Suprapubic skin (tissue), 4 donors: ENCODE data around the gene KIF16B. TPM values are rescaled to one million over a fixed set of nuclear protein-coding genes. Genes with fewer than 3 reads are reported as not detected.

Experiments used
- DNase-seq, 2 donors: peaks; one replicate each; pipeline ENCODE4 v3.0.0-alpha.2; 2019; ENCODE audit warnings: low spot score in 2 of 2
- H3K27ac ChIP-seq: fragments of 200-600 bp; sonication (generic); one replicate; pipeline ENCODE4 v1.5.1; 2019
- H3K27me3 ChIP-seq: fragments of 200-600 bp; sonication (generic); one replicate; pipeline ENCODE4 v1.5.1; 2019
- H3K36me3 ChIP-seq: fragments of 200-600 bp; sonication (generic); one replicate; pipeline ENCODE4 v1.5.1; 2019
- H3K4me1 ChIP-seq: fragments of 200-600 bp; sonication (generic); one replicate; pipeline ENCODE4 v1.5.1; 2019
- H3K4me3 ChIP-seq: fragments of 200-600 bp; sonication (generic); one replicate; pipeline ENCODE4 v1.5.1; 2019; ENCODE audit warnings: mild to moderate bottlenecking
- H3K9me3 ChIP-seq: fragments of 200-600 bp; sonication (generic); one replicate; pipeline ENCODE4 v1.5.1; 2019
- CTCF ChIP-seq, 2 donors: fragments of 200-600 bp in 1 of 2; fragments of 450-650 bp in 1 of 2; sonication (generic) in 1 of 2; IDR thresholded peaks; one replicate each; pipeline ENCODE4 v1.5.1; 2016 to 2019; ENCODE audit warnings: antibody characterized with exemption in 2 of 2, mild to moderate bottlenecking in 1 of 2, moderate library complexity in 1 of 2
- EP300 ChIP-seq: sonication (generic); formaldehyde crosslinking; IDR thresholded peaks from one replicate; pipeline ENCODE4 v1.6.1; 2017; ENCODE audit warnings: antibody characterized with exemption
- POLR2A ChIP-seq, 2 donors: fragments of 450-650 bp; IDR thresholded peaks; one replicate each; pipeline ENCODE4 v1.6.1; 2017; ENCODE audit warnings: antibody characterized with exemption in 2 of 2, mild to moderate bottlenecking in 2 of 2, moderate library complexity in 2 of 2
- POLR2AphosphoS5 ChIP-seq, 3 donors: sonication (generic); formaldehyde crosslinking; IDR thresholded peaks; one replicate each; pipeline ENCODE4 v1.6.1; 2017; ENCODE audit warnings: antibody characterized with exemption in 3 of 3
- WGBS: methylation state at CpG from one replicate; pipeline ENCODE4 v1.1.5; 2018; 5-methylcytosine and 5-hydroxymethylcytosine counted together
- total RNA-seq, 4 donors: library from RNA; depleted of rRNA; stranded (reverse); fragments of >200 nt; gene quantifications; one replicate each; pipeline ENCODE4 v1.1.0, GENCODE V29; 2016

The KIF16B gene
- total RNA-seq, 4 donors from 2014 or later = 23.7 to 64.0 (median 38.2) TPM

DNA sequence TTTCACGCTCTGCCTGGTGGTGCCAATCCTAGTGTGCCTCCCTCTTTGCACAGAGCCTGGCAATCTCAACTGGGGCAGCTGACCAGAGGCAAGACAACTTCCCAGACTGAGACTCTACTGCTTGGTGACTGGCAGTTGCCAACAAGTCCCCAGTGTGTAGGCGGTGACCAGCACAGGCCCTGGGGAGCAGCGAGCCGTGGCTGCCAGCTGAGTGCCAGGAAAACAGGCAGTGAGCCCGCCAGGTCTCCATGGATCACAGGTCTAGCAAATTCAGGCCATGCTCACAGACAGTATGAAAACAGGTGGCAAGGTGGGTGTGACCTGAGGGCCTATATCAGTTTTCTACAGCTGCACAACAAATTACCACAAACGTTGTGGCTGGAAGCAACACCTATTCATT, 289.9 kb downstream of the KIF16B start:
- Histone ChIP-seq H3K27me3 (no peaks in the 10 kb centered on the region), H3K27ac (no peak overlapping the region), H3K4me3 (no peak overlapping the region), H3K4me1 (no peaks in the 10 kb centered on the region), H3K9me3 (no peaks in the 10 kb centered on the region), H3K36me3 (peaks cover 7% of the 10 kb centered on the region)
- no peak for DNase-seq
- TF ChIP-seq POLR2A (IDR thresholded peaks at IDR 0.05) (no peak), EP300 (no peak), POLR2AphosphoS5 (IDR thresholded peaks at IDR 0.05) (no peak), CTCF (IDR thresholded peaks at IDR 0.05) (no peak)
- WGBS = 82% methylated on average over 6 of the region's 6 CpGs

GRCh38 chr20:16280219-16280618, 293.0 kb downstream of the KIF16B start:
- H3K4me1 ChIP-seq = no peaks in the 10 kb centered on the region
- no peak overlapping the region for H3K27ac ChIP-seq
- no peaks in the 10 kb centered on the region for H3K9me3 ChIP-seq
- no peaks in the 10 kb centered on the region for H3K27me3 ChIP-seq
- DNase-seq = no peak
- H3K4me3 ChIP-seq = no peak overlapping the region
- no peak for TF ChIP-seq POLR2A (IDR thresholded peaks at IDR 0.05)
- TF ChIP-seq EP300 = no peak
- no peak for TF ChIP-seq POLR2AphosphoS5 (IDR thresholded peaks at IDR 0.05)
- TF ChIP-seq CTCF (IDR thresholded peaks at IDR 0.05) = no peak
- peaks cover 7% of the 10 kb centered on the region for H3K36me3 ChIP-seq
- 88% methylated on average over 2 of the region's 2 CpGs for WGBS

DNA sequence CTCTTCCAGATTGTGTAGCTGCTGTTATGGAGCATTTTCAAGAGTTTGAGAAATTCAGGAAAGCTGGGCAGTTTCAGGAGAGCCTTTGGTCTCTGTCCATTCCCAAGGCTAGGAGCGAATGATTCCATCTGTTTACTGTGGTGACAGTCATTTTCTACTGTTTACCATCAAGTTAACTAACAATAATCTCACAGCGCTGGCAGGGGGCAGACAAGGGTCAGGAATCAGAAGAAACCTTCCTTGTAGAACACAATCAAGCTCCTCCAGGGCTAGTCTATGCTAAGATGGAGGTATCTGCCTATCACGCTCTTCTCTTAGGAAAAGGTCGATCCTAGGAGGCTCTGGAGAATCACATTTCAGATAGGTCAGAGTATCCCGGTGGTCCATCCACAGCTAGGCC, 293.9 kb downstream of the KIF16B start:
- no peak overlapping the region for H3K4me3 ChIP-seq
- no peak for DNase-seq
- peaks cover 7% of the 10 kb centered on the region for H3K36me3 ChIP-seq
- H3K27ac ChIP-seq = no peak overlapping the region
- 99% methylated on average over 5 of the region's 5 CpGs for WGBS
- TF ChIP-seq POLR2A (IDR thresholded peaks at IDR 0.05) = no peak
- H3K9me3 ChIP-seq = no peaks in the 10 kb centered on the region
- H3K27me3 ChIP-seq = no peaks in the 10 kb centered on the region
- H3K4me1 ChIP-seq = no peaks in the 10 kb centered on the region

GRCh38 chr20:16273812-16274555, 299.3 kb downstream of the KIF16B start:
- peaks cover 19% of the 10 kb centered on the region for H3K36me3 ChIP-seq
- TF ChIP-seq POLR2AphosphoS5 (IDR thresholded peaks at IDR 0.05) = no peak
- no peak for TF ChIP-seq POLR2A (IDR thresholded peaks at IDR 0.05)
- no peak for TF ChIP-seq CTCF (IDR thresholded peaks at IDR 0.05)
- no peak for TF ChIP-seq EP300
- no peak for DNase-seq
- H3K4me1 ChIP-seq = no peaks in the 10 kb centered on the region
- WGBS = 70% methylated on average over 4 of the region's 4 CpGs
- H3K27me3 ChIP-seq = no peaks in the 10 kb centered on the region
- no peak overlapping the region for H3K4me3 ChIP-seq
- H3K9me3 ChIP-seq = no peaks in the 10 kb centered on the region
- H3K27ac ChIP-seq = no peak overlapping the region

DNA sequence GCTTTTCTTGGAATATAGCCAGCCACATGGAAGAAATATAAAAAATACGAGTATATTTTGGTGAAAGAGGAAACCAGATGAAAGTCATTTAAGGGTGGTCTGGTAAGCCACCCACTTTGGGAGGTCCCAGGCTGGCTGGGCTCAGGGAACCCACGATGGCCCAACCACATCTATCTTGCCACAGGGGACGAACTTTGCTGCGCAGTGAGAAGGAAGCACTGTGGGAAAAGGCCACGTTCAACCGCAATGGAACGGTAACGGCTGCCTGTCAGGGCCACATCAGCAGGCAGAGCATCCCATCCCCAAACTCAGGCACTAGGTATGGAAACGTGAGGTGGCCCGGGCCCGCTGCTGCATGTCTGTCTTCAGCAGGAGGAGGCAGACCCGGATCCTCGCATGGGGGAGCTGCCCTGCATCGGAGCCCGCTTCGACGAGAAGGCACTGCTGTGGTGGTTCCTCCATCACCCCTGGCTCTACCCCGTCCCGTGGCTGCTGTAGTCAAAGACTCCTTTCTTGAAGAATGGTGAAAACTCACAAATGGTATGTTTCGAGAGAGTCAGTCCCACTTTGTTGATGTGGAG, 300.4 kb downstream of the KIF16B start:
- no peak overlapping the region for H3K4me3 ChIP-seq
- no peaks in the 10 kb centered on the region for H3K4me1 ChIP-seq
- no peak for DNase-seq
- no peaks in the 10 kb centered on the region for H3K27me3 ChIP-seq
- TF ChIP-seq CTCF (IDR thresholded peaks at IDR 0.05) (no peak), POLR2A (IDR thresholded peaks at IDR 0.05) (no peak), EP300 (no peak), POLR2AphosphoS5 (IDR thresholded peaks at IDR 0.05) (no peak)
- peaks cover under 1% of the 10 kb centered on the region for H3K9me3 ChIP-seq
- H3K27ac ChIP-seq = no peak overlapping the region
- peaks cover 23% of the 10 kb centered on the region for H3K36me3 ChIP-seq
- 90% methylated on average over 14 of the region's 20 CpGs for WGBS
